ENCODE data around the gene RIC8B.
"Not testable (repeated sequence)": the region's sequence is repeated elsewhere in the genome, so short reads cannot be mapped to it uniquely, and the experiment has no call there.

The RIC8B gene, protein sequence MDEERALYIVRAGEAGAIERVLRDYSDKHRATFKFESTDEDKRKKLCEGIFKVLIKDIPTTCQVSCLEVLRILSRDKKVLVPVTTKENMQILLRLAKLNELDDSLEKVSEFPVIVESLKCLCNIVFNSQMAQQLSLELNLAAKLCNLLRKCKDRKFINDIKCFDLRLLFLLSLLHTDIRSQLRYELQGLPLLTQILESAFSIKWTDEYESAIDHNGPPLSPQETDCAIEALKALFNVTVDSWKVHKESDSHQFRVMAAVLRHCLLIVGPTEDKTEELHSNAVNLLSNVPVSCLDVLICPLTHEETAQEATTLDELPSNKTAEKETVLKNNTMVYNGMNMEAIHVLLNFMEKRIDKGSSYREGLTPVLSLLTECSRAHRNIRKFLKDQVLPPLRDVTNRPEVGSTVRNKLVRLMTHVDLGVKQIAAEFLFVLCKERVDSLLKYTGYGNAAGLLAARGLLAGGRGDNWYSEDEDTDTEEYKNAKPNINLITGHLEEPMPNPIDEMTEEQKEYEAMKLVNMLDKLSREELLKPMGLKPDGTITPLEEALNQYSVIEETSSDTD

GRCh38 chr12:106774005-106774807 lies at the start of gene RIC8B:
TSS of gene RIC8B (plus strand) at chr12:106774682. CDS start at chr12:106774746, 64 bp downstream.
- DNase-seq: peak; percentile 84

GRCh38 chr12:106724934-106725333 lies 49.5 kb upstream of the RIC8B start:
- DNase-seq: no peak

- not testable (repeated sequence) for DNase-seq
Measured at GRCh38 chr12:106726603-106727202, 47.8 kb upstream of the RIC8B start.

DNA sequence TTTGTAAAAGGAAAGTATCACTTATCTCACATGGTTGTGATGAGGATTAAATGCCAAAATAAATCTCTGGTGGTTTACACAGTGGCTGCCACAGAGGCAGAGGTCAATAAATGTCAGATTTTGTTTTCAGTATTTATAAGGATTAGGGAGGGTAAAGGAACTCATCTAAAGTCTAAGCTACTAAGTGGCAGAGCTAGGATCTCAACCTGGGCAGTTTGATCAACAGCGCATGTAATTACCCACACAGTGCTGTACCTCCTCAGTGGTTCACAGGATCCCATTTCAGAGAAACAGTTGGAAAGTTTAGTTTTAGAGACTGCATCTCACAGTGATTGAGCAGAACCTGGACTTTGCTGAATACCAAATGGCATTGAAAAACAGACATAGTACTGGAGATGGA lies 44.9 kb upstream of the RIC8B start:
- no peak for DNase-seq

DNA sequence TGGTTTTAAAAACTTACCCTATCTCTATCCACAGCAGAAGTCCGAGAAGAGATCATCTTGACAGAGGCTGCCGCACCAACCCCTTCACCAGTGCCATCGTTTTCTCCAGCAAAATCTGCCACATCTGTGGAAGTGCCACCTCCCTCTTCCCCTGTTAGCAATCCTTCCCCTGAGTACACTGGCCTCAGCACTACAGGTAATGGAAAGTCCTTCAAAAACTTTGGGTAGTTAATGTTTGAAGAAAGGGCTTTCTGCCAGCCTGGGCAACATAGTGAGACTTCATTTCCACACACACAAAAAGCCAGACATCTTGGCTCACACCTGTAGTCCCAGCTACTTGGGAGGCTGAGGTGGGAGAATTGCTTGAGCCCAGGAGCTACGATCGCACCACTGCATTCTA lies 41.6 kb upstream of the RIC8B start:
- DNase-seq: no peak

DNA sequence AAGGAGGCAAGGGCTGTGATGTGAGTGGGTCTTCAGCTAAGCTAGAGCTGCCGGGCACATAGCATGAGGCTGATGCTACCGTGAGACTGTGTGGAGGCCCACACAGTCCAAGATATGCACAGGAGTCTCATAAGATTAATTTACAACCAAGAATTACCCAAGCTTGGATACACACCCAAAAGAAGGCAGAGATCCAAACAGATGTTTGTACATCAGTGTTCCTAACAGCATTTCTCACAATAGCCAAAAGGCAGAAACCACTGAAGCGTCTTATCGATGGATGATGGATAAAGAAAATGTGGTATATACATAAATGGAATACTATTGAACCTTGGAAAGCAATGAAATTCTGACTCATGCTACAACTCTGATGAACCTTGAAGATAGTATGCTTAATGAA lies 40.8 kb upstream of the RIC8B start:
- DNase-seq: no peak

- peak; percentile 15 for DNase-seq
Measured at GRCh38 chr12:106736051-106736957, 38.2 kb upstream of the RIC8B start.

GRCh38 chr12:106739318-106739717 lies 35.2 kb upstream of the RIC8B start:
- no peak for DNase-seq

DNA sequence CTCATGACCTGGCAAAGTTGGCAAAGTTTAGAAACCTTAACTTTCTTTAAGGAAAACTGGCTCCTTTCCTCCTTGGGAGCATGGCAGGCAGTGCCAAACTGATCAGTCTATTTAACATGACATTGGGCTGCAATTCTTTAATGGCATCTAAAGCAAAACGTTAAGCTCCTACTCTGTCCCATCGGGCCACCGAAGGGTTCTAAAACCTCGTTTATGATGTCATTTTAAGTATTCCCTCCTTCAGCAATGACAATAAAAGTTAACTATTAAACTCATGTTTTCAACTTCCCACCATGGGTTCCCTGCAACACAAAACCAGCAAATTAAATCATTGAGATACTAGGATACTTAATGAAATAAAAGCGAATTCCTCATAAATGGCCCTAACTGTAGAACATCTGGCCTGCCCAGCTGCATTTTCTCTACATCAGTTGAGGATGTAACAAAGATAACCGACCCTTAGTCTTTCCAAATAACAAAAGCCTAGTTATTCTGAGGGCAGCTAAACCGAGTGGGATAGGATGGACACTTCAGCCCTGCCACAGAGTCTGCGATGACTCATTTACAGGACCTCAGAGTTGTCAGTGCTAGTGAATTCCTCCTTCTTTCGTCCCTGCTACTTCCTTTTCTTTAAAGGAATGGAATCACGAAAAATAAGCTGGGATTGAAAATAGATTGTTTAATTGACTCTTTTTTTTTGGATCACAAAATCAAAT lies 34.5 kb upstream of the RIC8B start:
- no peak for DNase-seq

DNA sequence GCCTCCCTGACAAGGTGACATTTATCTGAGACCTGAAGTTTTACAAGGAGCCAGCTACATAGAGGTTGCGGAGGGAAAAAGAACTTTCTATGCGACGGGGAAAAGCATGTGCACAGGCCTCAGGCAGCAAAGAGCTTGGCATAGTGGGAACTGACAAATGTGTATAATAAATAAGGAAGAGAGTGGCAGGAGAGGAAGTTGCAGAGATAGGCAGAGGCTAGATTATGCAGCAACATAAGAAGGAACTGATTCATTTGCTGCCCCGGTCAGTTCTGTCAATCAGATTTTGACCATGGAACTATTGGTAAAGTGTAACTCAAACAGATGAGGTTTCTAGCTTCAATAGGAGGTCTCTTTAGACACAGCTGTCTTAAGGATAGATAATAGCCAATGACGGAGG lies 33.7 kb upstream of the RIC8B start:
- no peak for DNase-seq

DNA sequence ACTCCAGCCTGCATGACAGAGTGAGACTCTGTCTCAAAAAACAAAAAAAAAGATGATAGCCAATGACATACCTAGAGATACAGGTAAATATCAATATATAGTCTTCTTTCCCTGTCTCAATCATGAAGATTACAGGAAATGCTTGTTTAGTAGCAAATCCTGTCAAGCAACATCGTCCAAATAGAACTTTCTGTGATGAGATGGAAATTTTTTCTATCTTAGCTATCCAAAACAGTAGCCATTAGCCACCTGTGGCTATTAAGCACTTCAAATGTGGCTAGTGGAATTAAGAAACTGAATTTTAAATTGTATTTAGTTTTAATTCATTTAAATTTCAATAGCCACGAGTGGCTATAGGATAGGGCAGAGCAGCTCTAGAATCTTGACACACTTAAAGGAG lies 33.2 kb upstream of the RIC8B start:
- no peak for DNase-seq

- DNase-seq: no peak
Measured at GRCh38 chr12:106743270-106743988, 31.1 kb upstream of the RIC8B start.

GRCh38 chr12:106744600-106744999 lies 29.9 kb upstream of the RIC8B start:
- DNase-seq: no peak

GRCh38 chr12:106745181-106745745 lies 29.2 kb upstream of the RIC8B start:
- no peak for DNase-seq

DNA sequence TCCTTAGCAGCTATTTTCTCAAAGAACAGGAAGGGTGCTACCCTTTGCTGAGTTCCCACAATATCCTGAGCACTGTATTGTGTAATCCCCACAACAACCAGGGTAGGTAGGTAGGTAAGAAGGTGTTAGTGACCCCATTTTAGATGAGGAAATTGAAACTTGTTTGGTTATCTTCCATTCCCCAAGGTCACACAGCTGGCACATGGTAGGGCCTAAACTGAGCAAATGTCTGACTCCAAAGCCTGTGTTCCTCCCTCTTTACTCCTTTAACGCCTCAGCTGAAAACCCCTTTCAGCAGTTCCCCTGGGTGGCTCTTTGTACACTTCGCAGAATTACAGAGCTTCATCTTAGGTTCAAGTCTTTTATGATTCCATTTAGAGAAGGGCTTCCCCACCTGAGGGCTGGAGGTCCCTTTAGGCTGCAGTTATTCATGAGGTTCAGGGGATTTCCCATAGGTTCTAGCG lies 26.5 kb upstream of the RIC8B start:
- peak; percentile 43 for DNase-seq

- DNase-seq: no peak
Measured at GRCh38 chr12:106750524-106750923, 24.0 kb upstream of the RIC8B start.

- DNase-seq: peak; percentile 51
Measured at GRCh38 chr12:106753526-106753925, 21.0 kb upstream of the RIC8B start.

DNA sequence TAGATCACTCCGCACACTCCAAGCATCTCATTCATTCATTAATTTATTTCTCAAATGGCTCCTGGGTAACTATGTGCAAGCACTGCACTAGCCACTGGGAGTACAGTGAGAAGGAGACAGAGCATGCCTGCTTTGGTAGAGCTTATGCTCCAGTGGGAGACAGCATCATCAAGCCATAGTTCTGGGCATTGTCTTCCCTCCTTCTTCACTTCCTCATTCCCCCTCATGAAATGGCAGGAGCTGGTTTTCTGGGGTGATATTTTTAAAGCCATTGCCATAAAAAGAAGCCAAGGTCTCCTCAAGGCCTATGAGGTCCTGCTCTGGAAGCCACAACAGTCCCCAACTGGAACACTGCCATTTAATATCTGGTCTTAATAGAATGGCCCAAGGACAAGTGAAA lies 20.2 kb upstream of the RIC8B start:
- no peak for DNase-seq

GRCh38 chr12:106757623-106758348 lies 16.7 kb upstream of the RIC8B start:
- DNase-seq: no peak

Data from CD4-positive, alpha-beta T cell treated with Interferon gamma for 1 hour (primary cell).